Spleen (tissue), 7 donors: ENCODE measurements around the gene P4HTM.

ENCODE experiments used
- CTCF ChIP-seq, 11 experiments: fragments of 200-600 bp in 7 of 11; fragments of 450-650 bp in 4 of 11; sonication (generic) in 4 of 11; IDR thresholded peaks in 8 of 11; conservative IDR thresholded peaks in 3 of 11; 1 replicate in 7 of 11; 2 replicates in 4 of 11; pipeline versions ENCODE4 v1.4.0 to v1.8.0; 2016 to 2021; ENCODE audit warnings: antibody characterized with exemption in 11 of 11, inconsistent platforms in 4 of 11, mild to moderate bottlenecking in 1 of 11
- POLR2A ChIP-seq, 3 donors: fragments of 450-650 bp; IDR thresholded peaks; one replicate each; pipeline ENCODE4 v1.5.1; 2017; ENCODE audit warnings: antibody characterized with exemption in 3 of 3, mild to moderate bottlenecking in 1 of 3
- donor health status: DM: no; HTN: no; CAD: no; lungs with moderate emphysema.
- donor health status: DM: no; HTN: no; CAD: no.
- donor health status: DM: no; HTN: no; CAD: no.

GRCh38 chr3:48980295-48980694 is 9.7 kb upstream of the P4HTM start:
- TF ChIP-seq POLR2A (IDR thresholded peaks at IDR 0.05) (no peak), CTCF (IDR thresholded peaks at IDR 0.05 in 8 of 11, conservative IDR thresholded peaks at IDR 0.05 in 3 of 11) (no peak)
